Pancreas (tissue), 10 donors: ENCODE data around the gene LRPAP1. TPM values are rescaled to one million over a fixed set of nuclear protein-coding genes. Genes with fewer than 3 reads are reported as not detected.
A peak's percentile ranks its signal among the peaks of the same experiment; 100 is the strongest.
"Not testable (repeated sequence)": the region's sequence is repeated elsewhere in the genome, so short reads cannot be mapped to it uniquely, and the experiment has no call there.

Experiments
- ATAC-seq, 4 donors: fragments of 200-7000 bp; cut with Tn5 transposase; one replicate each; pipeline versions ENCODE4 v1.8.0 to v1.9.1; 2020; ENCODE audit warnings: mild to moderate bottlenecking in 4 of 4, moderate library complexity in 4 of 4
- DNase-seq, 6 donors: peaks; one replicate each; pipeline ENCODE4 v3.0.0-alpha.2; 2020
- FAIRE-seq: peaks from 2 replicates; lab custom pipeline; 2012; peaks lifted over from hg19 to GRCh38; lab: Jason Lieb, UNC
- H3K27ac ChIP-seq, 4 donors: fragments of 200-600 bp; sonication (generic); 1 replicate in 3 of 4; 2 replicates in 1 of 4; pipeline versions ENCODE4 v1.5.0 to v1.8.0; 2020
- H3K27me3 ChIP-seq, 4 donors: fragments of 200-600 bp; one replicate each; pipeline ENCODE4 v1.8.0; 2021
- H3K36me3 ChIP-seq, 3 donors: fragments of 200-600 bp; sonication (generic) in 1 of 3; one replicate each; pipeline versions ENCODE4 v1.5.0 to v1.8.0; 2020 to 2021
- H3K4me1 ChIP-seq, 3 donors: fragments of 200-600 bp; one replicate each; pipeline ENCODE4 v1.8.0; 2021
- H3K4me3 ChIP-seq, 4 donors: fragments of 200-600 bp; sonication (generic) in 2 of 4; one replicate each; pipeline versions ENCODE4 v1.5.0 to v1.8.0; 2020 to 2021
- H3K9me3 ChIP-seq, 4 donors: fragments of 200-600 bp; one replicate each; pipeline ENCODE4 v1.8.0; 2021
- WGBS, 2 donors: extraction: QIAGEN DNeasy Blood & Tissue Kit; methylation state at CpG; one replicate each; pipeline ENCODE4 v1.1.7; 2013; 5-methylcytosine and 5-hydroxymethylcytosine counted together
- intact Hi-C, 3 donors: fragments of 100-400 bp; cut with DNase I; formaldehyde crosslinking; loops; one replicate each; pipeline versions ENCODE4 v1.11.1 to v1.14.2; 2022
- polyA plus RNA-seq, 2 donors: library from polyadenylated mRNA; stranded (reverse); fragments of 200-250 nt; gene quantifications; one replicate each; pipeline ENCODE4 v1.2.3, GENCODE V29; 2013
- total RNA-seq, 6 donors: library from RNA; stranded (reverse); fragmentation: NEBNext Ultra II Directional in 4 of 6; extraction: Animal tissue kit (Norgen Biotek cat#: 25700) in 4 of 6; gene quantifications; one replicate each; pipeline versions ENCODE4 v1.2.1 to v1.2.4, GENCODE V29; 2021 to 2023
- TF ChIP-seq, protein P1 (sequence below), 4 donors: fragments of 200-600 bp; sonication (generic) in 3 of 4; IDR thresholded peaks; one replicate each; pipeline versions ENCODE4 v1.5.0 to v1.8.0; 2021; ENCODE audit warnings: antibody characterized with exemption in 4 of 4
- donor health status: healthy with polysubstance abuse.
- donor health status: DM: no; HTN: no; CAD: no; lungs with moderate emphysema.
- donor health status: DM: no; HTN: no; CAD: no.
- donor health status: control.
- donor health status: control.
- donor health status: Bipolar disorder and iron deficiency.
- donor health status: DM: yes; HTN: yes; CAD: no.
- donor health status: DM: no; HTN: no; CAD: no.
- donor health status: DM: no; HTN: no; CAD: no.
- donor health status: DM: yes; HTN: yes; CAD: no.

LRPAP1 gene
- total RNA-seq (100 to 1,000 TPM in 4 of 6 donors, 10 to 100 TPM in 2; 83.9 to 129 (median 111) TPM), polyA plus RNA-seq (100 to 1,000 TPM in 1 of 2 donors, 10 to 100 TPM in 1; 30.4 to 111 TPM)

GRCh38 chr4:3531879-3532750 lies at the start of gene LRPAP1:
TSS of gene LRPAP1 (minus strand) at chr4:3532422. CDS start at chr4:3532412, 10 bp downstream.
- 0 to 1% methylated on average over 66 to 84 of the region's 84 CpGs for WGBS, 2 donors
- H3K4me3 ChIP-seq, result peak within 1 kb of the TSS; percentile 71 to 95 (median 86)
- no peaks in the 10 kb centered on the region for H3K27me3 ChIP-seq
- peak within 1 kb of the TSS in 3 of 4 donors; percentile 28 to 62 (median 46) for H3K27ac ChIP-seq
- DNase-seq (peak; percentile 89 to 98 (median 96)), ATAC-seq (peak; percentile 91 to 98 (median 95)), FAIRE-seq (no peak)
- intact Hi-C loops, result no loop called here
- no peaks in the 10 kb centered on the region for H3K36me3 ChIP-seq
- TF ChIP-seq, protein P1, sequence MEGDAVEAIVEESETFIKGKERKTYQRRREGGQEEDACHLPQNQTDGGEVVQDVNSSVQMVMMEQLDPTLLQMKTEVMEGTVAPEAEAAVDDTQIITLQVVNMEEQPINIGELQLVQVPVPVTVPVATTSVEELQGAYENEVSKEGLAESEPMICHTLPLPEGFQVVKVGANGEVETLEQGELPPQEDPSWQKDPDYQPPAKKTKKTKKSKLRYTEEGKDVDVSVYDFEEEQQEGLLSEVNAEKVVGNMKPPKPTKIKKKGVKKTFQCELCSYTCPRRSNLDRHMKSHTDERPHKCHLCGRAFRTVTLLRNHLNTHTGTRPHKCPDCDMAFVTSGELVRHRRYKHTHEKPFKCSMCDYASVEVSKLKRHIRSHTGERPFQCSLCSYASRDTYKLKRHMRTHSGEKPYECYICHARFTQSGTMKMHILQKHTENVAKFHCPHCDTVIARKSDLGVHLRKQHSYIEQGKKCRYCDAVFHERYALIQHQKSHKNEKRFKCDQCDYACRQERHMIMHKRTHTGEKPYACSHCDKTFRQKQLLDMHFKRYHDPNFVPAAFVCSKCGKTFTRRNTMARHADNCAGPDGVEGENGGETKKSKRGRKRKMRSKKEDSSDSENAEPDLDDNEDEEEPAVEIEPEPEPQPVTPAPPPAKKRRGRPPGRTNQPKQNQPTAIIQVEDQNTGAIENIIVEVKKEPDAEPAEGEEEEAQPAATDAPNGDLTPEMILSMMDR (IDR thresholded peaks at IDR 0.05), result no peak
- no peaks in the 10 kb centered on the region for H3K9me3 ChIP-seq
- peaks cover 0 to 16% (median 10%) of the 10 kb centered on the region in 3 donors for H3K4me1 ChIP-seq

DNA sequence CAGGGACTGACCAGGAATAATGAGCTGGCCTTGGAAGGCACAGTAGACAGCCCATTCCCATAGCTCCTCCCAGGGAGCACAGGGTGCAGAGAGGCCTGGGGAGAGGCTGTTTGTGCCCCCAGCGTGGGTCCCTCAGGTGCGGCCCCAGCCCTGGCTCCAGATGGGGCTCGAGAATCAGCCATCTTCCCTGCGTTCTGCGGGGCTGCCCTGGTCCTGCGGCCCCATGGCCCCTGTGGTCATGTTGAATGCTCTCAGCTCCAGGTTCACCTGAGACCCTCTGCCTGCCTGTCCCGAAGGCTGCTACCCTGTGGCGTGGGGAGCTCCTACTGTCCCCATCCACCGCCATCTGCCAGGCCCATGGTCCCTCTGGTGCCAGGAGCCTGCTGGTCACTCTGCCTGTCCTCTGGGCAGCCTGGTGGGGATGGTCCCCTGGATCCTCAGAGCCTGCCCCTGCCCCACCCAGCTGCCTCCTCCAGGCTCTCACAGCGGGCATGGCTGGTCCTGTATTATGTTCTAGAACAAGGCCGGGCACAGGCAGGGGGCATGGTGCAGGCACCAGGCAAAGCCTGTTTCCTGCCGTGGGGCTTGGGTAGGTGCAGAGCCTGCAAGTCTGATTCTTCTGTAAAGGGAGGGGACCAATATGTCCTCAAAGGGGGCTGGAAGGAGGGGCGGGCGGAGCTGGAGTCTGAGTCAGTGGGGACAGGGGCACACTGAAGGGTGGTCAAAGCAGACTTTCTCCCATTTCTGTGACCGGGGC lies 49.3 kb upstream of the LRPAP1 start:
- intact Hi-C loops, ATAC-seq, DNase-seq, H3K4me1 ChIP-seq, H3K4me3 ChIP-seq, H3K27me3 ChIP-seq, H3K9me3 ChIP-seq, FAIRE-seq, H3K27ac ChIP-seq, H3K36me3 ChIP-seq: not testable (repeated sequence)
- whole genome bisulfite sequencing, 2 donors, result 72 to 86% methylated on average over 10 to 15 of the region's 15 CpGs

DNA sequence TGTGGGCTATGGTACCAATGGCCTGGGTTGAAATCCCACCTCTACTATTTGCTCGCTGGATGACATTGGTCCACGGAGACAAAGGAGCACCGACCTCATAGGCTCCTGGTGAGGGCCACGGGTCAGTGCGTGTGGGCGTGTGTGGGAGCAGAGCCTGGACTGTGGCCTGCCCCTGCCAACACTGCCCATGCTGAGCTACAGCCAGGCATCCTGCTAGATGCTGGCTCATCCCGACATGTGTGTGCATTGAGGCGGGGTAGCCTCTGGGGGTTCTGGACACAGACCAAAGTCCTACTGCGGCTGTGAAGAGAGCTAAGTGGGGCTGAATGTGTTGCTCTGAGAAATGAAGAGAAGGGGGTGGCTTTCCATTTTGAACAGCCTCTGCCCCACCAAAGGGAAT lies 48.6 kb upstream of the LRPAP1 start:
- intact Hi-C loops, H3K36me3 ChIP-seq, H3K27ac ChIP-seq, H3K4me1 ChIP-seq, FAIRE-seq, H3K9me3 ChIP-seq, H3K4me3 ChIP-seq, DNase-seq, H3K27me3 ChIP-seq, ATAC-seq: not testable (repeated sequence)
- WGBS, 2 donors, result 73 to 79% methylated on average over 9 of the region's 9 CpGs

DNA sequence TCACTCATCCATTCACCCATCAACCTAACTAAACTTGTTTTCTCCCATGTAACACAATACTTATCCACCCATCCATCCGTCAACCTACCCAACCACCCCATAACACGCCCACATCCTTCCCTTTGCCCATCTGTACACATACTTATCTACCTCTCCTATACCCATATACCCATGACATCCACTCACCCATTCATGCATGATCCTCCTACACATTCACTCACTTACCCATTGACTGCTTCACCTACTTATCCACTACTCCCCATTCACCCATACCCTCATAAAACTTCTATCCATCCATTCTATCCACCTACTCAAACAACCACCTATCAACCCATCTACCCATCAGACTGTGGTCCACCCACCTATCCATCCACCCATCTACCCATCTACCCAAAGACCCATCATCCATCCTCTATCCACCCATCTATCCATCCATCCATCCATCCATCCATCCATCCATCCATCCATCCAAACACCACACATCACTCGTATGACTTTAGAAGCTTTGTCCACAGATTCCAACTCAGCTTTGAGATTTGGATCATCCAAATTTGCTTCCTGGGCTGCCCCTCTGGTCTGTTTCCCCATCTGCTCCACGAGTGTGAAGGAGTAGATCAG lies 46.4 kb upstream of the LRPAP1 start:
- 75 to 80% methylated on average over 3 of the region's 4 CpGs for WGBS, 2 donors
- FAIRE-seq, DNase-seq, ATAC-seq, H3K4me3 ChIP-seq, intact Hi-C loops, H3K9me3 ChIP-seq, H3K4me1 ChIP-seq, H3K27ac ChIP-seq, H3K27me3 ChIP-seq, H3K36me3 ChIP-seq: not testable (repeated sequence)

DNA sequence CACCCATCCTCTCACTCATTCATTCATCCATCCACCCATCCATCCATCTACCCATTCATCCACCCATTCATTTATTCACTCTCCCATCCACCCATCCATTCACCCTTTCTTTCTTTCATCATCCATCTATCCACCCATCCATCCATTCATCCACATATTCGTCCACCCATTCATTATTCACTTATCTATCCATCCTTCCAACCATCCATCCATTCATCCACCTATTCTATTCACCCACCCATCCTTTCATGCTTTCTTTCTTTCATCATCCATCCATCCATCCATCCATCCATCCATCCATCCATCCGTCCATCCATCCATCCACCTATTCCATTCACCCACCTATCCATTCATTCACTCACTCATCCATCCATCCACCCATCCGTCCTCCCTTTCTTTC lies 45.8 kb upstream of the LRPAP1 start:
- WGBS, 2 donors, result 45 to 54% methylated on average over 3 of the region's 3 CpGs
- H3K9me3 ChIP-seq, H3K27ac ChIP-seq, intact Hi-C loops, H3K4me3 ChIP-seq, H3K36me3 ChIP-seq, H3K27me3 ChIP-seq, FAIRE-seq, H3K4me1 ChIP-seq, ATAC-seq, DNase-seq: not testable (repeated sequence)

DNA sequence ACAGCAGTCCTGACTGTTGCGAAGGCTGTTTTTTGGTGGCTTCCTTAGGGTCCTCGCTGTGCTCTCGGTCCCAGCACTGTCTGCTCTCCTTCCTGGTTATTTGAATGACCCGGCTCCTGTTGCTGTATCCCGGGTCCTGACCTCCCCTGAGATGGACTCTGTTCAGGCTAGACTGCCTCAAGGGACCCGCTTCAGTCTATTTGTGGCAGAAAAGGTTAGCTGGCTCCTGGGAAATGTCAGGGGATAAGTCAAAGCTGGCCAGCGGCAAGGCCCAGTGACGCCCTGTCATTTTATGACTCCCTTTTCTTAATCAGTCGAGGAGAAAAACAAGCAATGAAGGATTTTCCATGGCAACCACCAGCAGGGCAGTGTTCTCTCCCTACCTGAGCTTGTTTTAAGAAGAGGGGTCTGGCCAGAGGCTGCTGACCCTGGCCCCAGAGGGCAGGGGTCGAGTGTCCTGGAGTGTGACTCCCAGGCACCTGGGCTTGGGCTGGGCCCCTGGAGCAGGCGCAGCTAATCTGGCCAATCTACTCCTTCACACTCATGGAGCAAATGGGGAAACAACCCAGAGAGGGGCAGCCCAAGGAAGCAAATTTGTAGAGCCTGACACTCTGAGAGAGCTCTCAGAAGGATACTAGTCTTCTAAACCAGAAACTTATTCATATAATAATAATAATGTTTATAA lies 45.1 kb upstream of the LRPAP1 start:
- H3K27ac ChIP-seq, H3K27me3 ChIP-seq, DNase-seq, FAIRE-seq, H3K9me3 ChIP-seq, H3K4me3 ChIP-seq, H3K4me1 ChIP-seq, intact Hi-C loops, H3K36me3 ChIP-seq, ATAC-seq: not testable (repeated sequence)
- 43 to 54% methylated on average over 10 to 11 of the region's 11 CpGs for WGBS, 2 donors

DNA sequence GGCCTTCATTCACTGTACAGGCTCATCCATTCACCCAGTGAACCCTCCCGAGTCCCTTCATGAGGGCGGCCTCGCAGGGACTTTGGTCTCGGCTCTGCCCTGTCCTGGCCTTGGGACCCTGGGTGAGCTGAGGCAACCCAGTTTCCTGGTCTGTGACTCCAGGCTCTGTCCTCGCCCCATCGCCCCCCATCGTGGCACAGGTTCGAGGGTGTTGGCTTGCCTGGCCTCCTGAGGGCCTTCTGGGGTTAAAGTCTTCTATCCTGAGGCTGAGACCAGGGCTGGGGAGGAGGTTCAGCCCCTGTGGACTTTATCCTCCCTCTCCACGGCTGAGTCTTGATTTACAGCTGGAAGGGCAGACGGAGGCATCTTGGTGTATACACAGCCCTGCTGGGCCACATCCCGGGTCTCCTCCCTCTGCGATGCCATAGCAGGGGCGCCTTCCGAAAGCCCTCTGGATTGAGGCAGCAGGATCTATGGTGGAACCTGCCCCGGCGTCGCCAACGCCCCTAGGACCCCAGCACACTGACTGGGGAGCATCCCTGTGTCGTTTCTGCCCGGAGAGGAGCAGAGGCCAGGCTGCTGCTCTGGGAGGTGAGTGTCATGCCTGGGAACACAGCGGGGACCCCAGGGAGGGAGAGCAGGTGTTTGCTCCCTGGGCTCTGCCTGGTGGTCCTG lies 44.4 kb upstream of the LRPAP1 start:
- H3K27me3 ChIP-seq, H3K36me3 ChIP-seq, H3K4me1 ChIP-seq, FAIRE-seq, H3K27ac ChIP-seq, H3K4me3 ChIP-seq, ATAC-seq, DNase-seq, H3K9me3 ChIP-seq, intact Hi-C loops: not testable (repeated sequence)
- WGBS, 2 donors, result 54 to 57% methylated on average over 20 to 21 of the region's 21 CpGs

- H3K36me3 ChIP-seq, H3K4me1 ChIP-seq, H3K9me3 ChIP-seq, H3K4me3 ChIP-seq, FAIRE-seq, intact Hi-C loops, H3K27me3 ChIP-seq, DNase-seq, H3K27ac ChIP-seq, ATAC-seq: not testable (repeated sequence)
- 57 to 69% methylated on average over 15 to 19 of the region's 19 CpGs for WGBS, 2 donors
Measured at GRCh38 chr4:3575426-3576369, 43.5 kb upstream of the LRPAP1 start.

DNA sequence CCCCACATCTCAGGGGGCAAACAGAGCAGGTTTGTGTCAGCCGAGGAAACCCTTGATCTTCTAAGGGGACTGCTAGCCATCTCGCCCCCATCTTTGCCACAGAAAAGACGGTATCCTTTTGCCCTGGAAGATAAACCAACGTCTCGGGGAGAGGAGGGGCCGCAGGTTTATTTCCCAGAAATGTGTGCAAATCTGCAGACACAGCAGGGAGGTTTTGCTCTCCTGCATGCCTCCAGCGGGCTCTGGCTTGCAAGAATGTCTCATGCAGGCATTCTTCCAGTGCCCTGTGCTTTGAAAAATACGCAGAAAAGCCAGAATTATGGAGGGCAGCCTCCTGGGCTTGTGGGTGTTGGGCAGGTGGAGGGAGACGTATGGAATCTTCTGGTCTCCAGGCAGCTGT lies 42.6 kb upstream of the LRPAP1 start:
- WGBS, 2 donors, result 59 to 77% methylated on average over 9 of the region's 9 CpGs
- ATAC-seq, H3K36me3 ChIP-seq, H3K9me3 ChIP-seq, H3K27ac ChIP-seq, DNase-seq, intact Hi-C loops, H3K4me3 ChIP-seq, FAIRE-seq, H3K4me1 ChIP-seq, H3K27me3 ChIP-seq: not testable (repeated sequence)
